Fibroblast of peridontal ligament (primary cell): Measurements from ENCODE around the gene PRKAB2.
"Not testable (repeated sequence)": the region's sequence is repeated elsewhere in the genome, so short reads cannot be mapped to it uniquely, and the experiment has no call there.

Source experiments
- DNase-seq: peaks from one replicate; pipeline ENCODE4 v3.0.0-alpha.2; 2010; ENCODE audit errors: extremely low read depth

Gene PRKAB2

DNA sequence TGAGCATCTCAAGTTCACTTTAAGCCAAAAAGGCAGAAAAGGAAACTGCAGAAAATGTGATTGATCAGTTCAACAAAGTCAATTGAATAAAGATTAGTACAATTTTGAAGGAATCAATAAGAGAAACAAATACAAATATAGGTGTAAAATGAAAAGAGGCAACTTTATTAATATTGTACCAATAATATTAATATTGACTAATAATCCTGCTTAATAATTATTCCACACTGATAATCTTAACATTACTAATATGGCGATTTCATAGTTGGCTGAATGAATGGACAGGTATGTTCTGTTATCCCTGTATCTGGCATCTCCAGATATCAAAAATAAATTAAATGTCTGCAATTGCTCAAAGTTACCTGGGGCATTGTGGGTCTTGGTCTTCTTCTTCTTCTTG lies 61.8 kb downstream of the PRKAB2 start:
- no peak for DNase-seq

- DNase-seq = no peak
Observed at GRCh38 chr1:147109762-147110161, 62.5 kb downstream of the PRKAB2 start.

GRCh38 chr1:147109041-147109440 lies 63.2 kb downstream of the PRKAB2 start:
- no peak for DNase-seq

- not testable (repeated sequence) for DNase-seq
Observed at GRCh38 chr1:147106407-147106881, 65.8 kb downstream of the PRKAB2 start.

DNA sequence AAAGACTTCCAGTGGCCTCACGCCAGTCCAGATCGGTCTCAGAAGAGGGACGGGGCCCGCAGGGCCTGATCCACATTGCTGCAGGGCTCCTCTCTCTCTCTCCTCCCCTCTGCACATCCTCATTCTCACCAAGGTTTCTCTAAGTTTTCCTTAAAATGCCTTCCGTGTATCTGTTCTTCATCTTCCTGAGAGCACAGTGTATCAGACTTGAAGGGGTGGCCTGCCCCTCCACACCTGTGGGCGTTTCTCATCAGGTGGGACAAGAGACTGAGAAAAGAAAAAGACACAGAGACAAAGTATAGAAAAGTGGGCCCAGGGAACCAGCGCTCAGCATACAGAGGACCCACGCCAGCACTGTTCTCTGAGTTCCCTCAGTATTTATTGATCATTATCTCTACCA lies 66.4 kb downstream of the PRKAB2 start:
- no peak for DNase-seq
